K562 (cell line): ENCODE measurements around the gene TGFB1I1. TPM values are rescaled to one million over a fixed set of nuclear protein-coding genes. Genes with fewer than 3 reads are reported as not detected.

ENCODE experiments used
- BRCA1 ChIP-seq, 2 experiments: fragments of 450-650 bp in 1 of 2; sonication (generic) in 1 of 2; formaldehyde crosslinking in 1 of 2; IDR thresholded peaks; 2 replicates each; pipeline versions ENCODE4 v1.5.0 to v1.6.1; 2017 to 2020; ENCODE audit warnings: mild to moderate bottlenecking in 1 of 2, missing genetic modification reagents in 1 of 2
- RAD21 ChIP-seq, 2 experiments: fragments of 250-450 bp in 1 of 2; fragments of 450-650 bp in 1 of 2; sonication (Bioruptor Pico) in 1 of 2; formaldehyde crosslinking in 1 of 2; IDR thresholded peaks in 1 of 2; conservative IDR thresholded peaks in 1 of 2; 2 replicates each; pipeline versions ENCODE4 v1.4.0 to v1.8.0; 2020 to 2022; ENCODE audit warnings: mild to moderate bottlenecking in 2 of 2, moderate library complexity in 1 of 2
- TBP ChIP-seq: optimal IDR thresholded peaks from 2 replicates; pipeline ENCODE3; 2011; ENCODE audit warnings: low read depth, low read length, improper control_type of control experiment
- TGIF2 ChIP-seq: sonication (generic); formaldehyde crosslinking; IDR thresholded peaks from 2 replicates; pipeline ENCODE4 v1.8.1; 2022; ENCODE audit warnings: mild to moderate bottlenecking, missing genetic modification reagents, moderate library complexity
- ZNF717 ChIP-seq: fragments of 250-450 bp; sonication (Bioruptor Pico); IDR thresholded peaks from 2 replicates; pipeline ENCODE4 v1.5.0; 2021
- polyA plus RNA-seq, 8 experiments: library from polyadenylated mRNA; depleted of rRNA in 4 of 8; stranded (reverse) in 5 of 8; unstranded in 3 of 8; fragments of >200 nt; fragmentation: Nextera tagmentation in 2 of 8; fragmentation: Illumina TruSeq in 1 of 8; extraction: Ambion mirVana in 2 of 8; extraction: Trizol in 1 of 8; gene quantifications; 2 replicates each; pipeline versions ENCODE4 v1.2.1 to v1.2.3, GENCODE V29; 2011 to 2014; ENCODE audit warnings: inconsistent platforms in 1 of 8, missing spikeins in 1 of 8
- total RNA-seq, 7 experiments: library from RNA; depleted of rRNA in 6 of 7; stranded (reverse); fragments of >200 nt in 6 of 7; fragmentation: Illumina TruSeq in 2 of 7; extraction: Trizol in 2 of 7; gene quantifications; 2 replicates each; pipeline versions ENCODE4 v1.2.1 to v1.2.3, GENCODE V29; 2011 to 2021; ENCODE audit warnings: low replicate concordance in 1 of 7
- TF ChIP-seq, protein P1 (sequence below): fragments of 250-450 bp; sonication (Bioruptor Pico); IDR thresholded peaks from 2 replicates; pipeline ENCODE4 v1.4.0; 2020
- TF ChIP-seq, protein P2 (sequence below): fragments of 250-450 bp; sonication (Bioruptor Pico); IDR thresholded peaks from 2 replicates; pipeline ENCODE4 v1.5.0; 2021
- TF ChIP-seq, protein P3 (sequence below): fragments of 250-450 bp; sonication (Bioruptor Pico); IDR thresholded peaks from 2 replicates; pipeline ENCODE4 v1.8.0; 2021; ENCODE audit warnings: mild to moderate bottlenecking, moderate library complexity
- TF ChIP-seq, protein P4 (sequence below): fragments of 450-650 bp; formaldehyde crosslinking; IDR thresholded peaks from 2 replicates; pipeline ENCODE4 v1.4.0; 2020; ENCODE audit warnings: mild to moderate bottlenecking, mixed read lengths

The TGFB1I1 gene
- total and polyA plus RNA-seq, 9 of the 15 experiments (the other 6 are each of a cell fraction or from before 2014, with no cell fraction given) = 0.04 to 0.91 (median 0.19) TPM

DNA sequence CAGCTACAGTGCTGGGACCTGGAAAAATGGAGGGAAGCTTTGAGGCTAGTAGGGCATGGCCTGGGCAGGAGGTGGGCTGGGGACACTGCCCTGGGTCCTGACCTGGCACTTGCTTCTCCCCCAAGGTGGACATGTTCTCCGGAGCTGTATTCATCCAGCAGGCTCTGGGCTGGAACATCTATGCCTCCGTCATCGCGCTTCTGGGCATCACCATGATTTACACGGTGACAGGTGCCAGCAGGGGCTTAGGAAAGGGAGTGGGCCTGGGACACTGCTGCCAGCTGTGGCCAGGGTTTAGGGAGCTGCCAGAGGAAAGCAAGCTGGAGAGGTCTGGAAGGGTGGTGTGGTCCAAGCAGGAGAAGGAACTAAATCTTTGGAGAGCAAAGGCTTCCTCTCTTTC lies 14.1 kb downstream of the TGFB1I1 start (continued):
- TF ChIP-seq, protein P1, sequence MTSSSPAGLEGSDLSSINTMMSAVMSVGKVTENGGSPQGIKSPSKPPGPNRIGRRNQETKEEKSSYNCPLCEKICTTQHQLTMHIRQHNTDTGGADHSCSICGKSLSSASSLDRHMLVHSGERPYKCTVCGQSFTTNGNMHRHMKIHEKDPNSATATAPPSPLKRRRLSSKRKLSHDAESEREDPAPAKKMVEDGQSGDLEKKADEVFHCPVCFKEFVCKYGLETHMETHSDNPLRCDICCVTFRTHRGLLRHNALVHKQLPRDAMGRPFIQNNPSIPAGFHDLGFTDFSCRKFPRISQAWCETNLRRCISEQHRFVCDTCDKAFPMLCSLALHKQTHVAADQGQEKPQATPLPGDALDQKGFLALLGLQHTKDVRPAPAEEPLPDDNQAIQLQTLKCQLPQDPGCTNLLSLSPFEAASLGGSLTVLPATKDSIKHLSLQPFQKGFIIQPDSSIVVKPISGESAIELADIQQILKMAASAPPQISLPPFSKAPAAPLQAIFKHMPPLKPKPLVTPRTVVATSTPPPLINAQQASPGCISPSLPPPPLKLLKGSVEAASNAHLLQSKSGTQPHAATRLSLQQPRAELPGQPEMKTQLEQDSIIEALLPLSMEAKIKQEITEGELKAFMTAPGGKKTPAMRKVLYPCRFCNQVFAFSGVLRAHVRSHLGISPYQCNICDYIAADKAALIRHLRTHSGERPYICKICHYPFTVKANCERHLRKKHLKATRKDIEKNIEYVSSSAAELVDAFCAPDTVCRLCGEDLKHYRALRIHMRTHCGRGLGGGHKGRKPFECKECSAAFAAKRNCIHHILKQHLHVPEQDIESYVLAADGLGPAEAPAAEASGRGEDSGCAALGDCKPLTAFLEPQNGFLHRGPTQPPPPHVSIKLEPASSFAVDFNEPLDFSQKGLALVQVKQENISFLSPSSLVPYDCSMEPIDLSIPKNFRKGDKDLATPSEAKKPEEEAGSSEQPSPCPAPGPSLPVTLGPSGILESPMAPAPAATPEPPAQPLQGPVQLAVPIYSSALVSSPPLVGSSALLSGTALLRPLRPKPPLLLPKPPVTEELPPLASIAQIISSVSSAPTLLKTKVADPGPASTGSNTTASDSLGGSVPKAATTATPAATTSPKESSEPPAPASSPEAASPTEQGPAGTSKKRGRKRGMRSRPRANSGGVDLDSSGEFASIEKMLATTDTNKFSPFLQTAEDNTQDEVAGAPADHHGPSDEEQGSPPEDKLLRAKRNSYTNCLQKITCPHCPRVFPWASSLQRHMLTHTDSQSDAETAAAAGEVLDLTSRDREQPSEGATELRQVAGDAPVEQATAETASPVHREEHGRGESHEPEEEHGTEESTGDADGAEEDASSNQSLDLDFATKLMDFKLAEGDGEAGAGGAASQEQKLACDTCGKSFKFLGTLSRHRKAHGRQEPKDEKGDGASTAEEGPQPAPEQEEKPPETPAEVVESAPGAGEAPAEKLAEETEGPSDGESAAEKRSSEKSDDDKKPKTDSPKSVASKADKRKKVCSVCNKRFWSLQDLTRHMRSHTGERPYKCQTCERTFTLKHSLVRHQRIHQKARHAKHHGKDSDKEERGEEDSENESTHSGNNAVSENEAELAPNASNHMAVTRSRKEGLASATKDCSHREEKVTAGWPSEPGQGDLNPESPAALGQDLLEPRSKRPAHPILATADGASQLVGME = no peak
- TF ChIP-seq, protein P2, sequence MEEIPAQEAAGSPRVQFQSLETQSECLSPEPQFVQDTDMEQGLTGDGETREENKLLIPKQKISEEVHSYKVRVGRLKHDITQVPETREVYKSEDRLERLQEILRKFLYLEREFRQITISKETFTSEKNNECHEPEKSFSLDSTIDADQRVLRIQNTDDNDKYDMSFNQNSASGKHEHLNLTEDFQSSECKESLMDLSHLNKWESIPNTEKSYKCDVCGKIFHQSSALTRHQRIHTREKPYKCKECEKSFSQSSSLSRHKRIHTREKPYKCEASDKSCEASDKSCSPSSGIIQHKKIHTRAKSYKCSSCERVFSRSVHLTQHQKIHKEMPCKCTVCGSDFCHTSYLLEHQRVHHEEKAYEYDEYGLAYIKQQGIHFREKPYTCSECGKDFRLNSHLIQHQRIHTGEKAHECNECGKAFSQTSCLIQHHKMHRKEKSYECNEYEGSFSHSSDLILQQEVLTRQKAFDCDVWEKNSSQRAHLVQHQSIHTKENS (CRISPR knock-in tag) = no peak
- TF ChIP-seq, protein P3, sequence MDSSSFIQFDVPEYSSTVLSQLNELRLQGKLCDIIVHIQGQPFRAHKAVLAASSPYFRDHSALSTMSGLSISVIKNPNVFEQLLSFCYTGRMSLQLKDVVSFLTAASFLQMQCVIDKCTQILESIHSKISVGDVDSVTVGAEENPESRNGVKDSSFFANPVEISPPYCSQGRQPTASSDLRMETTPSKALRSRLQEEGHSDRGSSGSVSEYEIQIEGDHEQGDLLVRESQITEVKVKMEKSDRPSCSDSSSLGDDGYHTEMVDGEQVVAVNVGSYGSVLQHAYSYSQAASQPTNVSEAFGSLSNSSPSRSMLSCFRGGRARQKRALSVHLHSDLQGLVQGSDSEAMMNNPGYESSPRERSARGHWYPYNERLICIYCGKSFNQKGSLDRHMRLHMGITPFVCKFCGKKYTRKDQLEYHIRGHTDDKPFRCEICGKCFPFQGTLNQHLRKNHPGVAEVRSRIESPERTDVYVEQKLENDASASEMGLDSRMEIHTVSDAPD (CRISPR knock-in tag) = no peak
- TF ChIP-seq ZNF717 (CRISPR knock-in tag) = no peak
- no peak for TF ChIP-seq TBP
- no peak for TF ChIP-seq RAD21 (CRISPR knock-in tag; conservative IDR thresholded peaks at IDR 0.05 in 1 of 2, IDR thresholded peaks at IDR 0.05 in 1 of 2)
- no peak for TF ChIP-seq TGIF2 (CRISPR knock-in tag)
- TF ChIP-seq, protein P4, sequence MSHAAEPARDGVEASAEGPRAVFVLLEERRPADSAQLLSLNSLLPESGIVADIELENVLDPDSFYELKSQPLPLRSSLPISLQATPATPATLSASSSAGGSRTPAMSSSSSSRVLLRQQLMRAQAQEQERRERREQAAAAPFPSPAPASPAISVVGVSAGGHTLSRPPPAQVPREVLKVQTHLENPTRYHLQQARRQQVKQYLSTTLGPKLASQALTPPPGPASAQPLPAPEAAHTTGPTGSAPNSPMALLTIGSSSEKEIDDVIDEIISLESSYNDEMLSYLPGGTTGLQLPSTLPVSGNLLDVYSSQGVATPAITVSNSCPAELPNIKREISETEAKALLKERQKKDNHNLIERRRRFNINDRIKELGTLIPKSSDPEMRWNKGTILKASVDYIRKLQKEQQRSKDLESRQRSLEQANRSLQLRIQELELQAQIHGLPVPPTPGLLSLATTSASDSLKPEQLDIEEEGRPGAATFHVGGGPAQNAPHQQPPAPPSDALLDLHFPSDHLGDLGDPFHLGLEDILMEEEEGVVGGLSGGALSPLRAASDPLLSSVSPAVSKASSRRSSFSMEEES (CRISPR knock-in tag) = no peak
- no peak for TF ChIP-seq BRCA1 (IDR thresholded peaks at IDR 0.05)
- no peak for TF ChIP-seq BRCA1 (CRISPR knock-in tag; IDR thresholded peaks at IDR 0.05)
